ENCODE results near the gene TLR3. TPM values are rescaled to one million over a fixed set of nuclear protein-coding genes. Genes with fewer than 3 reads are reported as not detected.
"Not testable (repeated sequence)": the region's sequence is repeated elsewhere in the genome, so short reads cannot be mapped to it uniquely, and the experiment has no call there.

The TLR3 gene
- 1.3 TPM for polyA plus RNA-seq (2013, experiment 1 of 2; ENCODE audit: insufficient read length)
- polyA plus RNA-seq (2013, experiment 2 of 2; ENCODE audit: insufficient read length) = 1.3 TPM

DNA sequence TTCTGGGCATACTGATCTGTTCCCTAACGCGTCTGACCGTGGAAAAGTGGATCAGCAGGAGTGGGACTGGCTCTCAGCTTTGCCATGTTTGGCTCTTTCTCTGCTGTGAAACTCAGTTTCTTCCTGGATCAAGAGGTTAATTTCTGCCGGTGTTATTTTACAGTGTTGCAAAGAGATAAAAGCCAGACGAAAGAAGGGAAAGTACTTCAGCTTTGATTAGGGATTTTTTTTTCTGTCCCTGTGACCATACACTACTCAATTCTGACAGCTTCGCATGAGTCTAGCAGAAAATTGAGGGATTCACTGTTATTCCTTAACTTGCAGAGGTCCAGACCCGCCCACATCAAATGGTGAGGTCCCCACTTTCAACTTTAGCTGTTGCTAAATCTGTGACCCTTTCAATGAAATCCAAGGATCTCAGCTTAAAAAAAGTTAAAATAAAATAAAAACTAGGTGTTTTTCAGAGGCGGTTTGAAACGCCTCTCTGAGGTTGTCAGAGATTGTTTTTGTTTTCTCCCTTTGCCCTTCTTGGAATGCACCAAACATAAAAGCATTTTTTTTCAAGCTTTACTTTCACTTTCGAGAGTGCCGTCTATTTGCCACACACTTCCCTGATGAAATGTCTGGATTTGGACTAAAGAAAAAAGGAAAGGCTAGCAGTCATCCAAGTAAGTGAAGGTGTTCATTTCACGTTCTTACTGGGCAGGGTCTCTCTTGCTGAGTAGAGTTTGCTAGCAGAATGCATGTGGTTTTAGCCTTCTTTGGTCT, at the start of gene TLR3:
TLR3 (plus strand) TSS at position 576 of the 768 bp plus-strand sequence. CDS start 7,464 bp downstream, outside the sequence.
- peak; percentile 21 for DNase-seq

DNA sequence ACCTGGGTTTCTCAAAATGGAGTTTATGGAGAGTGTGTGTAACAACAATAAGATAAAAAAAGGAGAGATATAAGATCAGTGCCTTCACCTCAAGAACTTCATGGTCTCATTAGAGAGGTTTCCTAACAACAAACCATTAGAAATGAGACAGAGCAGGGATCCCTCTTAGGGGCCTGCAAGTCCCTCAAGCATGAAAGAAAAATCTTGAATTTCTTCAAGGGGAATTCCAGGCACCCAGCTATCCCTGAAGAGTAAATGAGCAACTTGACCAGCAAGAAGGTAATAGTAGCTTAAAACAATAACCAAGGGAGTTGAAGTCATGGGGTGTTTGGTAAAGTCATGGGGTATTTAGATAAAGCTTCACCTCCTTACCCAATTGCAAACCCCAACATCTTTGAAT, 49.7 kb upstream of the TLR3 start:
- DNase-seq = no peak

- no peak for DNase-seq
These were observed 48.7 kb upstream of the TLR3 start for GRCh38 chr4:186020106-186020792.

GRCh38 chr4:186020793-186021407, 48.1 kb upstream of the TLR3 start:
- DNase-seq = no peak

DNA sequence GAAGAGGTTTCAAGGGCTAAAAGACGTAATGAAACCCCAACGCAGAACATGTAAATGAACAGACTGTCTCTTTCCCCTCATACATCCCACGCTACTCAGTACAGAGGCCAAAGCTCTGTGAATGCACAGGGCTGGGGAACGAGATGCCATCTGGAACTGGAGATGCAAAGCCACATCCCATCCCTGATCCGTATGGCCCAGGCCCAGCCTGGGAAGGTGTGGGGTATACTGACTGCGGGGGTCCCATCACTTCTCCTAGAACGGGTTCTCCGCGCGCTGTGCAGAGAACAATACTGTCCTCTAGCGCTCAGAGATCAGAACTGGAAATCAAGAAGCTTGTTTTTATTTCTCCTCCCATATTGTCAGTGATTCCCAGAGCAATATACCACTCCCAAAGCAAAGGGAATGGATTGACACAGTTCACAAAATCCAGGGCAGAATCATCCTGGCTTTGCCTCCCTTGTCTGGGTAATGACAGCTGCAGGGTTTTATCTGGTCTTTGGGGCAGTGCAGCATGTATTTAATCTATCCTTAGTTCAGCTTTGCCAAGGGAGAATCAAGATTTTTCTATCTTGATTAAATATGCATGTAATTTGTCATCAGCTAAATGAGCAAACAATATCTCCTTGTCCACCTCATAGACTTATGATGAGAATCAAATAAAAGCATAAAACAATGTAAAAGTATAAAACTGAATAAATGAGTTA, 47.3 kb upstream of the TLR3 start:
- DNase-seq = peak; percentile 43

GRCh38 chr4:186023975-186024374, 45.0 kb upstream of the TLR3 start:
- DNase-seq = no peak

- DNase-seq = no peak
These were observed 44.1 kb upstream of the TLR3 start for GRCh38 chr4:186024637-186025407.

DNA sequence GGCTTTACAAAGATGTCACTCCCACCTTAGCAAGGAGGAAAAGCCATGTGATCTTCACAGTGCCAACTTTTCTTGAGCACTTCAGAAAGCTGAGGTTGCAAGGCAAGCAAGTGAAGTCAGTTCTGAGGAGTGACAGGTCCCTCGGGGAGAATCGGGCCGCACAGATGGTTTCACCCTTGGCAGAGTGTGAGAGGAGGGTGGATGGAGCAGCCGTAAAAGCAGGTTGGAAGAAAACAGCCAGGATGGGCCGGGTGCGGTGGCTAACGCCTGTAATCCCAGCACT, 43.6 kb upstream of the TLR3 start:
- no peak for DNase-seq

GRCh38 chr4:186027405-186027804, 41.6 kb upstream of the TLR3 start:
- no peak for DNase-seq

DNA sequence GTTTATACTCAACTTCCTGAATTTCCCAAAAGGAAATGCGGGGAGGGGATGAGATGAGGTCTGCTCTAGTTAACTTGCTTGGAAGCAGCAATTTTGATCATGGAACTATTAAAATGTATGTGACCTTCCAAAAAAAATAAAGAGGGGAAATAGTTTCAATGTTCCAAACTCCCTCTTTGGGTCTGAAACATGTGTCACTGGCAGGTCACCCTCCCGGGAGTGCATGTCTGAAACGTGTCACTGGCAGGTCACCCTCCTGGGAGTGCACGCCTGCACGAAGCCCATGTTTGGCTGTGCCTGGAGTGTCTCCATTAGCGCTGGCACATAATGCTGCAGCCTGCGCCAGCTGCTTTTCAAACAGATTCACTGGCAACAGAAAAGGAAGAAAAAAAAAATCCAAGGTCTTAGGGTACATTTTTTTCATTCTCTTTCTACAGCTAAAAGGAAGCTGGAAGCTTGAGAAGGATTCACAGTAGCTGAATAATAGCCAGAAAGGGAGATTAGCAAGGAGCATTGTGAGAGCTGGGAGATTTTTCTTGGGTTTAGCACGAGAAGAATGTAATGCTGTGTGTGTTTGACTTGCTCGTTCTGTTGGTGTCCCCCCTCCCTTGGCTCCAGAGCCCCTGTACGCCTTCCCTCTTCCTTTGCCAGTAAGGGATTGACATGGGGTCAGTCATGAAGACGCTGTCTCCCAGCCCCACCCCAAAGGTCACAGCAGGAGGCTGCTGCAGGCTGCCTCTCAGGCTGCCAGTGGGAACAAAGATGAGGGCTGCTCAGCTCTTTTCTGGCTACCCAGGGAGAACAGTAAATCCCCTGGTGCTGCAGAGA, 39.2 kb upstream of the TLR3 start:
- DNase-seq = peak; percentile 60

- DNase-seq = no peak
These were observed 38.6 kb upstream of the TLR3 start for GRCh38 chr4:186030399-186030775.

GRCh38 chr4:186030795-186031194, 38.2 kb upstream of the TLR3 start:
- no peak for DNase-seq

GRCh38 chr4:186032259-186032658, 36.7 kb upstream of the TLR3 start:
- DNase-seq = no peak

DNA sequence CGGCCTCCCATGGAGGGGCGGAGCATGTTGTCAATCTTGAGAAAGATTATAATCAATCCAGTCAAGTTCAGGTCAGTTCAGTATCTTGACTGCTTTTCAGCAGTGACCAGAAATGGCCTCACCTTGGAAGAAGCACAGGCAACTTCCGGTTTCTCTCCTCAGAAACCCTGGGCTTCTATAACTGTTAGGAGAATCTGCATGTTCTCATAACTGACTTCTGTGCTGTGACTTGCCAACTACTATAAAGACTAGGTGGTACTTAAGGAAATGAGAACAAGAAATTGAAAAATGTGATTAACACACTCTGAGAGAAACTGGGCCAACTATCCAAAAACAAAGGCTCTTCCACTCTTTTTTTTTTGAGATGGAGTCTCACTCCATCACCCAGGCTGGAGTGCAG, 35.9 kb upstream of the TLR3 start:
- no peak for DNase-seq

GRCh38 chr4:186034613-186035012, 34.3 kb upstream of the TLR3 start:
- DNase-seq = not testable (repeated sequence)

DNA sequence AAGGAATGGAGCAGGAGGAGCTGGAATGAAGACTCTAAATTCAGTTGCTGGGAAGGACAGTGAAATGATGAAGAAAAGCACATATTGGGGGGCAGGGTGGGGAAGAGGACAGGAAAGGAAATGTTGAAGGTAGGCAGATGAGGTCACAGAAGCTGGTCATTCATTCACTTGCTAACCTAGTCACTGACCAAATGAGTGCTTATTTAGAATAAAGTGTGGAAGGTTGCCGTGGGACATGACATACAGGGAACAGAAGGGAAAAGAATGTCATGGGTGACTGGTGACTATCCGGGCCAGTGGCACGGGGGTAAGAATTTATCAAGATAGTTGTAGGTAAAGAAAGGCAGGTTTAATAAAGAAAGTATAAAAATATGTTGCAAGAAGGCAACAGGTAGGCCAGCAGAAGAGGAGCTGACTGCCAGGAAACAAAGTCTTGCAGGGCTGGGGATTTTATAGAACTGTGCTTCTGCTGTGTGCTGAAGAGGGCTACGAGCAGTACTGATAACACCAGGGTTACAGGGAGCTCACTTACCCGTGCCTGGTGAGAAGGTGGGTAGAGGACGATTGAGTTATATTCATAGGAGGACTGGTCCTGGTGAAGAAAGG, 31.9 kb upstream of the TLR3 start:
- no peak for DNase-seq

DNA sequence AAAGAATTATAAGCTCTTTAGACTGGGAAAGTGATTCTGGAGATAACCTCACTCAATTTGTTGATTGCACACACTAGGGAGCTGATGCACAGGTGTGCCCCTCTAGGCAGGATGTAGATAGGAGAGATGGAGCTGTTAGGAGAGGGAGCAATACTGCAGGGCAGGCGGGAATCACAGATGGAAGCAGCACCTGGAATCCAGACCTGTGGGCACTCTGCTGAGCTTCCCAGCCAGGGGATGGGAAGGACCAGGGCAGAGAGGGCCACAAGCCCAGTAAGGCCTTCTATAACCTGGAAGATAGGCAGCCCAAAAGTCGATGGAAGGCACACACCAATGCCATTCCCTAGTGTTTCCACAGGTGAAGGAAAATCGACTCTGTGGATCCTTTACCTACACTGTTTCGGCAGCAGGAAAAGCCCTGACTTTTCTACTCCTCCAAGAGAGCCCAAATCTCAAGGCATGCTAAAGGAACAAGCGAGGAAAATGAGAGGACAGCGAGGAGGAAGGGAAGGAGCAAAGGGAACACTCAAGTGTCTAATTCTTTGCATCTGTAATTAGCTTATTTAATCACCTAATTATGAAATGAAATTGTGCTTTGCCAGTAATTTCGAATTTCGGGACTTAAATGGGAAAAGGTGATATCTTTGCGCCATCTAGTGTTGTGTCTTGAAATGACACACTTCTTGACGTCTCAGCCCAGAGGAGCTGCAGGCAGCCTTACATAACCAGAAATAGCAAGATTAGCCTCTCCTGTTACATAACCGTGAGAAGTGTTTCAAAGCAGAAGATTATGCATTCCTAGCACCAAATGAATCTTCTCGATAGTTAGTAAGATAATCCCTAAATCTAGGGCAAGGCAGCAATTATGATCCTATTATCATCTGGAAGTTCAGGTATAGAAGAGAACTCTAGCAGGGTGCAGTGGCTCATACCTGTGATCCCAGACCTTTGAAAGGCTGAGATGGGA, 31.0 kb upstream of the TLR3 start:
- DNase-seq = peak; percentile 72

DNA sequence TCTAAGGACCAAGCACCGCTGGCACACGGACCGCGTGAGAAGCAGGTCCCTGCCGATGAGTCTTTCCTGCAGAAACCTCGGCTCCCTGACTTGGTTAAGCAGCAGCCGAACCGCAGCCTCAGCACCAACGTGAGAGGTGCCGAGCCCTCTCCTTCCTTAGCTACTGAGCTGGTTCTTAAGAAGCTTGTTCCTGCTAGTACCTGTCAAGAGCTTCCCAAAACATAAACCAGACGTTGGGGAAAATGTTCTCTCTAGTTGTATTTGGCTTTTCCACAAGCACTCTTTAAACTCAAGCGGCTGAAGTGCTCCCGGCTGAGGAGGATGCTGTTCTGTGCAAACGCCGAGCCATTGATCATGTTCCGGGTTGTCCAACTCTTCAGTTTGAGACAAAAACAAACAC, 29.3 kb upstream of the TLR3 start:
- DNase-seq = no peak

DNA sequence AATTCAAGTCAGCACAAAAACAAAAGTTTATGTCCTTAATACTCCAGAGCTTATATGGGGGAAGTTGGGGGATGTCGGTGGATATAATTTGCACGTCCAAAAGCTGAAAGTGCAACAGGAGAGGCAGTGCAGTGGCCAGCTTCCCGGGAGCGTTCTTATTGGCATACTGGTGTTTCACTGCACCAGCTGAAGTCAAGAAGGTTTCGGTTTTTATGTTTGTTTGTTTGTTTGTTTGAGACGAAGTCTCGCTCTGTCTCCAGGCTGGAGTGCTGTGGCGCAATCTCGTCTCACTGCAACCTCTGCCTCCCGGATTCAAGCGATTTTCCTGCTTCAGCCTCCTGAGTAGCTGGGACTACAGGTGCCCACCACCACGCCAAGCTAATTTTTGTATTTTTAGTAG, 28.6 kb upstream of the TLR3 start:
- no peak for DNase-seq

DNA sequence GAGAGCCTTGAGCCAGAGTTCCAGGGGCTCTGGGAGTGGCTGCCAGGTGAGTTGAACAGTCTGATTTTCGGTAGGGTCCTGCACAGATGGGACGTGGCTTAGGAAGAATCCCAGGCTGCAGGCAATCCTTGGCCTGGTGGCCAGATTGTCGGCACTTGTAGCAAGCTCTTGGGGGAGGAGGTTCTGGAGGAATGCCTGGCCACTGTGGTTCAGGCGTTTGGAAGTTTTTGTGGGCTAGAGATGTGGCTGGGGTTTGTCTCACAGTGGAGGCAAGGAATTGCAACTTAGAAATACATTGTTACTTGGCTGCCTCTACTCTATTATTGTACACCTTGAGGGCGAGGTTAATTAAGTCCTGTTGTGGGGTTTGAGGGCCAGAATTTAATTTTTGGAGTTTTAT, 21.5 kb upstream of the TLR3 start:
- not testable (repeated sequence) for DNase-seq
